Sigmoid colon (tissue), 4 donors: Measurements from ENCODE around the gene DOLPP1.

ENCODE experiments used
- EP300 ChIP-seq, 4 donors: sonication (generic); formaldehyde crosslinking; IDR thresholded peaks; one replicate each; pipeline ENCODE4 v1.6.1; 2017; ENCODE audit warnings: antibody characterized with exemption in 4 of 4
- POLR2A ChIP-seq, 2 donors: fragments of 450-650 bp; IDR thresholded peaks; one replicate each; pipeline ENCODE4 v1.6.1; 2016; ENCODE audit warnings: antibody characterized with exemption in 2 of 2, mild to moderate bottlenecking in 2 of 2, moderate library complexity in 2 of 2
- POLR2AphosphoS5 ChIP-seq, 4 donors: sonication (generic); formaldehyde crosslinking; IDR thresholded peaks; one replicate each; pipeline ENCODE4 v1.6.1; 2017; ENCODE audit warnings: antibody characterized with exemption in 4 of 4
- TF ChIP-seq, protein P1 (sequence below), 4 experiments: fragments of 450-650 bp in 3 of 4; fragments of 200-600 bp in 1 of 4; IDR thresholded peaks; one replicate each; pipeline ENCODE4 v1.5.1; 2016 to 2019; ENCODE audit warnings: antibody characterized with exemption in 4 of 4, mild to moderate bottlenecking in 3 of 4, moderate library complexity in 2 of 4

DNA sequence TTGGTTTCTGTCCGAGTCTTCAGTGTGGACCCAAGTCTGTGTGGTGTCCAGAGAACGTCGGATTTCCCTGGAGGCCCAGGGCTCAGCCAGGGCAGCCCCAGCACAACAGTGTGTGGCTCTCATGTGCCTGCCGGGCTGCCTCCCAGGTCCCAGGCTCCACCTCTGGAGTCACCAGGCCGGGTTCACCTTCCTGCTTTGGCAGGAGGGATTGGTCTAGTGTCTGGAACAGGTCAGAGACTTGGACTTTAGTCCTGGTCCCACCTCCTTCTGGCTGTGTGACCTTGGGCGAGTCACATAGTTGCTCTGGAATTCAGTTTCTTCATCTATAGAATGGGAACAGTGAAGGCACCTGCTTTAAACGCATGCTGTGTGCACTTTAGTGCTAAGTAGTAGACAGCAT, 3.2 kb downstream of the DOLPP1 start:
- TF ChIP-seq, protein P1, sequence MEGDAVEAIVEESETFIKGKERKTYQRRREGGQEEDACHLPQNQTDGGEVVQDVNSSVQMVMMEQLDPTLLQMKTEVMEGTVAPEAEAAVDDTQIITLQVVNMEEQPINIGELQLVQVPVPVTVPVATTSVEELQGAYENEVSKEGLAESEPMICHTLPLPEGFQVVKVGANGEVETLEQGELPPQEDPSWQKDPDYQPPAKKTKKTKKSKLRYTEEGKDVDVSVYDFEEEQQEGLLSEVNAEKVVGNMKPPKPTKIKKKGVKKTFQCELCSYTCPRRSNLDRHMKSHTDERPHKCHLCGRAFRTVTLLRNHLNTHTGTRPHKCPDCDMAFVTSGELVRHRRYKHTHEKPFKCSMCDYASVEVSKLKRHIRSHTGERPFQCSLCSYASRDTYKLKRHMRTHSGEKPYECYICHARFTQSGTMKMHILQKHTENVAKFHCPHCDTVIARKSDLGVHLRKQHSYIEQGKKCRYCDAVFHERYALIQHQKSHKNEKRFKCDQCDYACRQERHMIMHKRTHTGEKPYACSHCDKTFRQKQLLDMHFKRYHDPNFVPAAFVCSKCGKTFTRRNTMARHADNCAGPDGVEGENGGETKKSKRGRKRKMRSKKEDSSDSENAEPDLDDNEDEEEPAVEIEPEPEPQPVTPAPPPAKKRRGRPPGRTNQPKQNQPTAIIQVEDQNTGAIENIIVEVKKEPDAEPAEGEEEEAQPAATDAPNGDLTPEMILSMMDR (IDR thresholded peaks at IDR 0.05): no peak
- TF ChIP-seq POLR2A (IDR thresholded peaks at IDR 0.05) (no peak), POLR2AphosphoS5 (IDR thresholded peaks at IDR 0.05) (no peak), EP300 (IDR thresholded peaks at IDR 0.05) (no peak)
